ENCODE results near the gene TOR1AIP2. TPM values are rescaled to one million over a fixed set of nuclear protein-coding genes. Genes with fewer than 3 reads are reported as not detected.

TOR1AIP2 gene
- total RNA-seq, 1 experiment from 2014 or later, result 100 TPM

DNA sequence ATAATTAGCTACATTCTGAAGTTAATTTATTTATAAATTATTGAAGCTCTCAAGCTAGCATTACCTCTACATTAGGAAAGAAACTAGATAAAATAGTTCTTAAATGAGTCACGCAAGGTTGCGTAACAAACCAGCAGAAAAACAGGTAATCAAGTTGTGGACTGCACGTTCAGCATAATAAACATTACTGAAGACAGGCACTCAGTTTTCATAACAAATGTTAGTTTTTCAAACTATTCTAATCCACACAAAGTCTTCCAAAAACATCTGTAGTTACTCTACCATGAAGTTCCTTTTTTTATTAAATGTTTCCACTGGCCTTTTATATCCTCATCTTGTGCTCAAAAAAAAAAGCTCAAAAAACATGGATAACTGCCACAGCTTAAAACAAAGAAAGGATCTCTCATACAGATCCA, 1.3 kb downstream of the TOR1AIP2 start:
- Histone ChIP-seq H3K9me3 (ENCODE audit: low read depth, low read length, poor library complexity, severe bottlenecking) (no peaks in the 10 kb centered on the region), H3K4me3 (ENCODE audit: low read depth, low read length, poor library complexity, severe bottlenecking) (peak overlapping the region; percentile 66), H3K27ac (ENCODE audit: low read depth, low read length, poor library complexity, severe bottlenecking) (peak overlapping the region; percentile 26), H3K36me3 (ENCODE audit: insufficient read depth, low read length, poor library complexity, severe bottlenecking) (peaks cover 13% of the 10 kb centered on the region), H3K27me3 (replicated peaks; ENCODE audit: insufficient read depth, low read depth, low read length, poor library complexity) (no peaks in the 10 kb centered on the region), H3K4me1 (ENCODE audit: insufficient read depth, low read length, poor library complexity, severe bottlenecking) (peaks cover 27% of the 10 kb centered on the region)
- BruUV-seq (replicated peaks), result no TSS peak
- no peak for DNase-seq (ENCODE audit: low spot score)
- intact Hi-C loops (cut with micrococcal nuclease; ENCODE audit: unreplicated experiment), result no loop called here
- no peak for TF ChIP-seq EZH2 (IDR thresholded peaks at IDR 0.05; ENCODE audit: borderline replicate concordance, low read depth, low read length, poor library complexity, severe bottlenecking)
- ChIA-PET POLR2A (ENCODE audit: low non-redundant PET) (interaction anchor here (0.6 kb wide), 1 partner anchor 640 kb away, joined by 4 read pairs; no protein-coding TSS in a partner anchor), CTCF (no interaction called here)

DNA sequence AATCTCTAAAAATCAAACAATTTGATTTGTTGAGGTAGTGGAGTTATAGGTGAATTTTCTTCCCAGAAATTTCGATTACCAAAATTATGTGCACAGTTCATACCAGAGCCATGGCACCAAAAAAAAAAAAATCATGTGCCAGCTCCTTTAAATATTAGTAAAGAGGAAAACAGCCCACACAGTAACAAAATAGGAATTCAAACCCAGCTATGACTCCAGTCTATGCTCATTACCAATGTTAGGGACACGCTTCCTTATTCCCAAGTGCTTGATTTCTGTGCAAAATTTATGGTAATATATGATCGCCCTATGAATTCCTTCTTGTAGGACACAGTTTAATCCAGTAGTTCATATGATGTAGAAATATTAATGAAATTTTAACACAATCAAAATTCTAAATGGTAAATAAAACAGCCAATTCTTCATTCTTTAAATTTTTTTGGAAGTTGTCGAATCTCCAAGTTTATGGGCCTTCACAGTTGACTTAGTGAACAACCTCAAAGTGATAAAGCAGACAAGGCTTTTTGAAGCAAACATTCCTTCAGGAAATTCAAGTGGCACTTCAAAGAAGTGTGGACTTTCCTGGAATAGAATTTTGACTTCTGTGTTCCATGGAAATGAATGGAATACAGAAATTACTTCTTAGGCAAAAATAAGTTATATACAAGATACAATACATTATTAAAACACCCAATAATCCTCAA, 1.9 kb downstream of the TOR1AIP2 start:
- CTCF ChIA-PET, result no interaction called here
- DNase-seq (ENCODE audit: low spot score), result no peak
- no TSS peak for BruUV-seq (replicated peaks)
- Histone ChIP-seq H3K27me3 (replicated peaks; ENCODE audit: insufficient read depth, low read depth, low read length, poor library complexity) (no peaks in the 10 kb centered on the region), H3K4me3 (ENCODE audit: low read depth, low read length, poor library complexity, severe bottlenecking) (peak overlapping the region; percentile 66), H3K9me3 (ENCODE audit: low read depth, low read length, poor library complexity, severe bottlenecking) (no peaks in the 10 kb centered on the region), H3K27ac (ENCODE audit: low read depth, low read length, poor library complexity, severe bottlenecking) (no peak overlapping the region), H3K4me1 (ENCODE audit: insufficient read depth, low read length, poor library complexity, severe bottlenecking) (peaks cover 29% of the 10 kb centered on the region), H3K36me3 (ENCODE audit: insufficient read depth, low read length, poor library complexity, severe bottlenecking) (peaks cover 13% of the 10 kb centered on the region)
- POLR2A ChIA-PET (ENCODE audit: low non-redundant PET), result no interaction called here
- no peak for TF ChIP-seq EZH2 (IDR thresholded peaks at IDR 0.05; ENCODE audit: borderline replicate concordance, low read depth, low read length, poor library complexity, severe bottlenecking)
- TF ChIP-seq CTCF (conservative IDR thresholded peaks at IDR 0.05; ENCODE audit: low read depth, low read length), result no peak
- intact Hi-C loops (cut with micrococcal nuclease; ENCODE audit: unreplicated experiment), result no loop called here

GRCh38 chr1:179873438-179873851, 4.2 kb downstream of the TOR1AIP2 start:
- no peak for TF ChIP-seq EZH2 (IDR thresholded peaks at IDR 0.05; ENCODE audit: borderline replicate concordance, low read depth, low read length, poor library complexity, severe bottlenecking)
- no peak for TF ChIP-seq CTCF (conservative IDR thresholded peaks at IDR 0.05; ENCODE audit: low read depth, low read length)
- no peak overlapping the region for H3K27ac ChIP-seq (ENCODE audit: low read depth, low read length, poor library complexity, severe bottlenecking)
- no TSS peak for BruUV-seq (replicated peaks)
- POLR2A ChIA-PET (ENCODE audit: low non-redundant PET), result no interaction called here
- no peaks in the 10 kb centered on the region for H3K9me3 ChIP-seq (ENCODE audit: low read depth, low read length, poor library complexity, severe bottlenecking)
- no peak overlapping the region for H3K4me3 ChIP-seq (ENCODE audit: low read depth, low read length, poor library complexity, severe bottlenecking)
- H3K27me3 ChIP-seq (replicated peaks; ENCODE audit: insufficient read depth, low read depth, low read length, poor library complexity), result no peaks in the 10 kb centered on the region
- DNase-seq (ENCODE audit: low spot score), result no peak
- H3K36me3 ChIP-seq (ENCODE audit: insufficient read depth, low read length, poor library complexity, severe bottlenecking), result peaks cover 21% of the 10 kb centered on the region
- intact Hi-C loops (cut with micrococcal nuclease; ENCODE audit: unreplicated experiment), result loop anchor here (5.0 kb wide), 1 partner anchor 289 kb away; no protein-coding TSS in a partner anchor
- CTCF ChIA-PET, result no interaction called here
- peaks cover 29% of the 10 kb centered on the region for H3K4me1 ChIP-seq (ENCODE audit: insufficient read depth, low read length, poor library complexity, severe bottlenecking)

DNA sequence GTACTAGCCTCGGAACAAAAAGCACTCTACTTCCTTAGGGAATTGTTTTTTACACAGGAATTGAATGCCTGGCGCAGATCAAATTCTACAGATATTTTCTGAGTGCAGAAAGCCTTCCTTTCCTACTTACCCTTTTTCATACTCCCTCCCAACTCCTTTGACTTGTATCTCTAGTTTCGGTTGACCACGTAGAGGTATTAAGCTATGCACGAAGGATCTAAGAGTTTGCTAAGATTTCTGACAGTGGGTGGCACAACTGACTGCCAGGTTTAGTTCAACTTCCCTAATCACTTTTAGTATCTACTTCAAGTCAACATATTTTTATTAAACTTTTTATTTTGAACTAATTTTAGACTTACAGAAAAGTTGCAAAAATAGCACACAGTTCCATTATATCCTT, 5.0 kb downstream of the TOR1AIP2 start:
- intact Hi-C loops (cut with micrococcal nuclease; ENCODE audit: unreplicated experiment), result loop anchor here (5.0 kb wide), 1 partner anchor 290 kb away; no protein-coding TSS in a partner anchor
- no TSS peak for BruUV-seq (replicated peaks)
- ChIA-PET CTCF (no interaction called here), POLR2A (ENCODE audit: low non-redundant PET) (no interaction called here)
- DNase-seq (ENCODE audit: low spot score), result no peak
- Histone ChIP-seq H3K27me3 (replicated peaks; ENCODE audit: insufficient read depth, low read depth, low read length, poor library complexity) (no peaks in the 10 kb centered on the region), H3K9me3 (ENCODE audit: low read depth, low read length, poor library complexity, severe bottlenecking) (no peaks in the 10 kb centered on the region), H3K4me3 (ENCODE audit: low read depth, low read length, poor library complexity, severe bottlenecking) (no peak overlapping the region), H3K4me1 (ENCODE audit: insufficient read depth, low read length, poor library complexity, severe bottlenecking) (peaks cover 29% of the 10 kb centered on the region), H3K27ac (ENCODE audit: low read depth, low read length, poor library complexity, severe bottlenecking) (no peak overlapping the region), H3K36me3 (ENCODE audit: insufficient read depth, low read length, poor library complexity, severe bottlenecking) (peaks cover 27% of the 10 kb centered on the region)
- TF ChIP-seq CTCF (conservative IDR thresholded peaks at IDR 0.05; ENCODE audit: low read depth, low read length) (no peak), EZH2 (IDR thresholded peaks at IDR 0.05; ENCODE audit: borderline replicate concordance, low read depth, low read length, poor library complexity, severe bottlenecking) (no peak)

All from A673 (cell line).